Activated gamma-delta T cell treated with Interleukin-2 at 50 U/mL for 16 hours (primary cell): ENCODE data around the gene MYRF.

Experiments
- DNase-seq: peaks from one replicate; pipeline ENCODE4 v3.0.0-alpha.2; 2020

The MYRF gene

GRCh38 chr11:61762223-61762615 lies 9.8 kb downstream of the MYRF start:
- no peak for DNase-seq

DNA sequence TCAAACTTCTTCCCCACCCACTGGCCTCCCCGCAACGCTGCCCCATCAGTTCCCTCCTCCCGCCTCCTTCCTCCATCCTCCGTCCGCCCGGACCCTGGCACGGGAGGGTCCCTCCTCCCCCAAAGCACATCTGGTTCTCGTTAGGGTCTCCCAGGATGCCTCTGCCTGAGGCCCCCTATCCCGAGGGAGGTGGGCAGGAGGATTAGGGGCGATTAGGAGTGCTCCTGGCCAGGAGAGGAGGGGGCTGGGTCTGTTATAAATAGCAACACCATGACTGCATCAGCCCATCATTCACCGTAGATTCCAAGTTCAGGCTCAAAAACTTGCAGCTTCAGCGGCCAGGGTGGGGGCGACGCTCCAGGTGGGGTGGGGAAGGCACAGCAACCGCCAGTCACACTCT lies 10.4 kb downstream of the MYRF start:
- DNase-seq, result no peak

- DNase-seq, result no peak
Measured at GRCh38 chr11:61763930-61764605, 11.6 kb downstream of the MYRF start.

- DNase-seq, result no peak
Measured at GRCh38 chr11:61764606-61765260, 12.3 kb downstream of the MYRF start.

DNA sequence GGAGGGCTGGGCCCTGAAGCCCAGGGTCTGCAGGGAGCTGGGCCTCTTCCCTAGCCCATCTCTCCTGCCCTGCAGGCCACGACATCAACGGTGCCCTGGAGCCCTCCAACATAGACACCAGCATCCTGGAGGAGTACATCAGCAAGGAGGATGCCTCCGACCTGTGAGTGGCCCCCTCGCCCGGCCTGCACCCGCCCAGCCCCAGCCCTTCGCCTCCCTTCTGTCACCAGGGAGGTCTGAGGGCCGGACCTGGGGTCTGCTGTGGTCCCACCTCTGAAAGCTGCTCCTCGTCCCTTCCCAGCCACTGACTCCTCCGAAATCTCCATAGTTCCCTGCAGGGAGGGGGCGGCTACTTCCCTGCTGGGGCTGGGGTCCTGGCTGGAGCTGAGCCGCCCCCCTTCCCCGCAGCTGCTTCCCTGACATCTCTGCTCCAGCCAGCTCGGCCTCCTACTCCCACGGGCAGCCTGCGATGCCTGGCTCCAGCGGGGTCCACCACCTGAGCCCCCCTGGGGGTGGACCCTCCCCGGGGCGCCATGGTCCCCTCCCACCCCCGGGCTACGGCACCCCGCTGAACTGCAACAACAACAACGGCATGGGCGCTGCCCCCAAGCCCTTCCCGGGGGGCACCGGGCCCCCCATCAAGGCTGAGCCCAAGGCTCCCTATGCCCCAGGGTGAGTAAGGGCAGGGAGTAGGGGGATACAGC lies 13.3 kb downstream of the MYRF start:
- DNase-seq, result no peak

DNA sequence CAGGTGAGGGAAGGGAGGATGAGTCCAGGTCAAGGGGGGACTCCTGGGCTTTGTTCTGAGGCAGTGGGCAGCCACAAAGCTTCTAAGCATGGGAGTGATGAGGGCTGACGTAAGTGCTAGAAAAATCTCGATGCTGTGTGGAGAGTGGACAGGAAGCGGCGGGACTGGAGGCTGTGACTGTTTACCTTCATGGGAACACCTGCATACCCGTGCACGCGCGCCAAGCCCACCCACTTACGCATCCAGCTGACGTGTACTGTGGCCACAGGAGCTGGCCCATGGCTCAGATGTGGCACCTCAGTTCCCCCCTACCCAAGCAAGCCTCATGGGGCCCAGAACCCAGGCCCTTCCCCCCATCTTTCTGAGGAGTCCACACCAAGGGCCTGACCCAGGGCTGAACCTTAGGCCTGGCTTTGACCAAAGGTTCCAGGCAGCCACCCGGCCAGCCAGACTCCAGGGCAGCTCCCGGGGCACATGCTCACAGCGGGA lies 14.0 kb downstream of the MYRF start:
- no peak for DNase-seq

- no peak for DNase-seq
Measured at GRCh38 chr11:61768376-61769076, 16.1 kb downstream of the MYRF start.

DNA sequence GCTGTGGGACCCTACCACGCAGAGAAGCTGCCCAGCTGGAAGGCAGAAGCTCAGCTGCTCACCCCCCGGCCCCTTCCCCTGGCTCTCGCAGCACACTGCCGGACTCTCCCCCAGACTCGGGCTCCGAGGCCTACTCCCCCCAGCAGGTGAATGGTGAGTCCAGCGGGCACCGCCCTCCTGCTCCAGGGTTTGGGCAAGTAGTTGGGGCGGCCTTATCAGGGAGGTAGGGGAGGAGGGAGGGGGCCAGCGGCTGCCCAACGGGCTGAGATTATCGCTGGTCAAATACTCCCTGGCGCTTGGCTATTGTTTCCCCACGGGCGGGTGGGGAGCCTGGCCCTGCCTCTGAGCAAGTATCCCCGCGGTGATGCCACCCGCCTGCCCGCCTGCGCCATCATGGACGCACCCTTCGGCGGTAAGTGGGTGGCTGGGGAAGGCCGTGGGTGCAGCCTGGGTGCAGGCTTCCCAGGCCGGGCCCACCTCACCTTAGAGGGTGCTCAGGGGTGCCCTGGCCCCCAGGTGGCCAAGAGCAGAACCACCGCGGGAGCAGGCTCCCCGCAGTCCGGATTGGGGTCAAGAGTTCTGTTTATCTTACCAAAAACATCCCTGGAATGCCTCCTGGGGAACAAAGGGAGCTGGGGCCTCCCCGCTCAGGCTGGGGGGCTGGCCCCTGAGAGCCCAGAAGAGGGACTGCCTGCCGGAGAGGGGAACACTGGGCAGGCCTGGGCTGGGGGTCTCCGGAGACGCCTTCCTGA lies 16.9 kb downstream of the MYRF start:
- DNase-seq, result no peak

DNA sequence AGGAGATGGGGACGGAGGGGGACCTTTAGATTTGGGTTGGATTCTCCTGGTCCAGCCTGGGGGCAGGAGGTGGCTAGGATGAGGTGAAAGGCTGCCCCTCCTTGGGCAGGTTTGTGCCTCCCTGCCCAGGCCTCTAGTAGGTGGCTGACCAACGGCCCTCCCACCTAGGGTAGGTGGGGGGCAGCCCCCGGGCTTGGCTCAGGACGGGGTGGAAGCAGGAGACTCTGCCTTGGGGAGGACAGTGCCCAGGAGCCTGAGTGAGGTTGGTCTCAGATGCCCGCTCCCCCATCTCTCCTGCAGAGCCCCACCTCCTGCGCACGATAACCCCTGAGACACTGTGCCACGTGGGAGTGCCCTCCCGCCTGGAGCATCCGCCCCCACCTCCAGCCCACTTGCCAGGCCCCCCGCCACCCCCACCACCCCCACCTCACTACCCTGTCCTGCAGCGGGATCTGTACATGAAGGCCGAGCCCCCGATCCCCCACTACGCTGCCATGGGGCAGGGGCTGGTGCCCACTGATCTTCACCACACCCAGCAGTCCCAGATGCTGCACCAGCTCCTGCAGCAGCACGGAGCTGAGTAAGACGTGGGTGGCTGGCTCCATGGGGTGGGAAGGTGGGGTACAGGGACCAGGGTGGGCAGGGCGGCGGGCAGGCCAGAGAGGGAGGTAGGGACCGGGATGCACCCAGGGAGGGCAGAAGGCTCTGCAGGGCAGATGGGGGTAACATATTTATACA lies 17.7 kb downstream of the MYRF start:
- no peak for DNase-seq

DNA sequence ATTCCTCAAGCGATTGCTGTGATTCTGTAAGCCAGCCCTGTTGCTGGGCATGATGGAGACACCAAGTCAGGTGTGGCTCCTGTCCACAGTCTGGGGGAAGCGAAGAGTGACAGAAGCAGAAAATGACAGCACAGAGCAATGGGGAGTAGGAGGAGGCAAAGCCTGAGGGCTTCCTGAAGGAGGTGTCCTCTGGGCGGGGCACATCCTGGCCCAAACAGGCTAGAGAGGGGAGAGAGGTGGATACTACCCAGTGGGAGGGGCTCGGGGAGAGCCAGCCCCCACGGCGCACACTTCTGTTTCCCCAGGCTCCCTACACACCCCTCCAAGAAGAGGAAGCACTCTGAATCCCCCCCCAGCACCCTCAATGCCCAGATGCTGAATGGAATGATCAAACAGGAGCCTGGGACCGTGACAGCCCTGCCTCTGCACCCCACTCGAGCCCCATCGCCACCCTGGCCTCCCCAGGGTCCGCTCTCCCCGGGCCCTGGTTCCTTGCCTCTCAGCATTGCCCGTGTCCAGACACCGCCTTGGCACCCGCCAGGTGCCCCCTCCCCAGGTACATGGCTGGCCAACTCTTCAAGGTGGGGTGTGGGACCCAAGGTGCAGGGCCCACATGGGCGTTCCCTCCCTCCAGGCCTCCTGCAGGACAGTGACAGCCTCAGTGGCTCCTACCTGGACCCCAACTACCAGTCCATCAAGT lies 18.9 kb downstream of the MYRF start:
- no peak for DNase-seq

DNA sequence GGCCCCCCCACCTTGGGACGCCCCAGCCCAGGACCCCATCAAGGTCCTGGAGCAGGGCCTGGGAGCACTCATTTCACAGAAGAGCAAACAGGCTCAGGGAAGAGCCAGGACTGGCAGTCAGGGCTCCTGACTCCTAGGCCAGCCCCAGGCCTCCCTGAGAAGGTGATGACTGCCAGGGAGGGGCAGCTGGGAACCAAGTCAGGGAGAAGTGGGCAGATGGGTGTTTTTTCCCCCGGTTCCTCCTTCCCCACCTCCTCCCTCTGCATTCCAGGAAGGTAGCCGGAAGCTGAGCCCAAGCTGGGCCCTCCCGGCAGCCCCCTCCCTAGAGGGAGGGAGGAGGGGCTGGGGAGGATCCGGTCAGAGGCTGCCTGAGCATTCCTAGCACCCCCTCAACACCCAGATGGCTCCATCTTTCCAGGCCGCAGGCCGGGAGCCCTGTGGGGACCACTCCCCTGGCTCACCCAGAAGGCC lies 19.6 kb downstream of the MYRF start:
- DNase-seq, result no peak

DNA sequence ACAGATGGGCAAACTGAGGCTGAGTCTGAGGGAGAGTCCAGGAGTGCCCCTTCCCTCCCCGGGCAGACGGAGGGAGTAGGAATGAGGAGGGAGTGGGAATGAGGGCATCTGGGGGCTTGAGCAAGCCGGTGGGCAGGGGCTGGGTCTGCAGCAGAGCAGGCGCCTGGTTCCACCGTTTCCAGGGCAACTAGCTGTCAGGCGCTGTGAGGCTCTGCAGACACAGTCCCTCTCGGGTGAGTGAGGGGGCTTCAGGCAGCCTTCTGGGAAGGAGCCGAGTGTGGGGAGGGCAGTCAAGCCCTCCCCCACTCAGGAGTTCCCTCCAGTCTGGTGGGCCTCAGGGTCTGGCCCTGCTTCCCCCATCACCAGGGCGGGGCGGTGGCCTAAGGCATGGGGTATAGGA lies 20.9 kb downstream of the MYRF start:
- DNase-seq, result no peak

DNA sequence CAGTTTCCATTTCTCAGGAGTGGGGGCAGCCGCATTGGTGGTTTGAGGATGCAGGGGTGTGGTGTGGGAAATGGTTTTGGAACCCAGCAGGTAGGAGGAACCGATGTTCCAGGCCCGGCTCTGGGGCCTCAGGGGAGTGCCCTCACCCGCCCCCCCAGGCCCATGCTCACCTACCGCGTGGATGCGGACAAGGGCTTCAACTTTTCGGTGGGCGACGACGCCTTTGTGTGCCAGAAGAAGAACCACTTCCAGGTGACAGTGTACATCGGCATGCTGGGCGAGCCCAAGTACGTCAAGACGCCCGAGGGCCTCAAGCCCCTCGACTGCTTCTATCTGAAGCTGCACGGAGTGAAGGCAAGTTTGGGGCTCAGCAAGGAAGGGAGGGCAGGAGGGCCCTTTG lies 21.4 kb downstream of the MYRF start:
- DNase-seq, result no peak

- no peak for DNase-seq
Measured at GRCh38 chr11:61774411-61774810, 22.0 kb downstream of the MYRF start.

DNA sequence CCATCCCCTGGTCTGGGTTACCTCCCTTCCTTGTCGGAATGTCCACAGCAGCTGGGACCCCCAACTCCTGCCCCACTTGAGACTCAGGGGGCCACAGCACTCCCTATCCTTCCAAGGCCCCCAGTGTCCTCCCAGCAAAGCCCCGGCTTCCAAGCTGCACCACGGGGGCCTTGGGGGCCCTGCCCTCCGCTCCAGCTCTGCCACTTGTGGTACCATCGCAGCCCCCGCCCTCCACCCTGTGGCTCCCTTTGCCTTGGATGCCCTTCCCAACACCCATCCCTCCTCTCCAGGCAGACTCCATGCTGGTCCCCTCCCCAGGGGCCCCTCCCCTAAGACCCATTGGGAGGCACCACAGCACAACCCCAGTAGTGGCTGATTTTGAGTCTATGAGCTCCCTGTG lies 22.7 kb downstream of the MYRF start:
- DNase-seq, result no peak

DNA sequence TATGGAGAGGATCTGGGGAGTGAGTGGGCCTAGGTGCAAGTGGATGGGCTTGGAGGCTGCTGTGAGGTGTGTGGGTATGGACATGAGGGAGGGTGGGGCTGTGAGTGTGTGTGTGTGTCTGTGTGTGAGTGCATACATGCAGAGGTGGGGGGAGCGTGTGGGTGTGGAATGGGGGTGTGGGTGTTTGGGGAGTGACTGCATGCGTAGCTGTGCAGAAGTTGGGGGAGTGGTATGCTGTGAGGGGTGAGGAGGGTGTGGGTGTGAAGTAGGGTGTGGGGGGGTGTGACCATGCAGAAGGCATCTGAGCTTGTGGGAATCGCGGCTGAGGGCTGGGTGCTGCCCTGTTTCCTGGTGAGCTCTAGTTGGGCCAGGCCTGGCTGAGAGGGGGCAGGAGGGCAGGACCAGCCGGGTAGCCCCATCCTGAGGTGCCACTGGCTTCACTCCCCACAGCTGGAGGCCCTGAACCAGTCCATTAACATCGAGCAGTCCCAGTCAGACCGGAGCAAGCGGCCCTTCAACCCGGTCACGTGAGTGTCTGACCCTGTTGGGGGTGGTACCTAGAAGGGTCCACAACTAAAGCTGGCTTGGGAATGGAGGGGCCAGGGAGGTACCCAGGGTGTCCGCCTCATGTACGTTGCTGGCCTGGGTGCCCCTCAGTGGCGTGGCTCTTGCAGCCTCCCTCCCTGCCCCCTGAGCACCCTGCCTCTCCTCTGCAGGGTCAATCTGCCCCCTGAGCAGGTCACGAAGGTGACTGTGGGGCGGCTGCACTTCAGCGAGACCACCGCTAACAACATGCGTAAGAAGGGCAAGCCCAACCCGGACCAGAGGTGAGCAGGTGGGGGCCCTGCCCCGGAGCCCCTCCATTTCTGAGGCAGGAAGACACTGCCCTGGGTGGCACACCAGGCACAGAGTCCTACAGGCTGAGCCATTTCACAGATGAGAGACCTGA lies 23.4 kb downstream of the MYRF start:
- no peak for DNase-seq

- peak; percentile 61 for DNase-seq
Measured at GRCh38 chr11:61776561-61777075, 24.2 kb downstream of the MYRF start.

GRCh38 chr11:61777234-61778090 lies 25.0 kb downstream of the MYRF start:
- peak; percentile 65 for DNase-seq
